AG04449 (cell line): ENCODE measurements around the gene ADAMTS7.

Experiments
- CTCF ChIA-PET: fragments of 350-600 bp; formaldehyde crosslinking; extraction: SDS; loops from one replicate; lab custom pipeline; 2021; ENCODE audit warnings: antibody characterized with exemption; lab: Yijun Ruan, JAX
- POLR2A ChIA-PET: fragments of 400-600, 350-600 bp; formaldehyde crosslinking; extraction: SDS; loops from one replicate; lab custom pipeline; 2020; ENCODE audit warnings: antibody characterized with exemption, inconsistent platforms; lab: Yijun Ruan, JAX
- DNase-seq: peaks from one replicate; pipeline ENCODE4 v3.0.0-alpha.2; 2010; ENCODE audit warnings: low read depth, low spot score
- H3K4me3 ChIP-seq: 2 replicates; pipeline ENCODE4 v1.5.1; 2011; ENCODE audit warnings: low read depth, mild to moderate bottlenecking, control low read depth, low read length
- TF ChIP-seq, protein P1 (sequence below): IDR thresholded peaks from one replicate; pipeline ENCODE4 v1.5.1; 2011; ENCODE audit warnings: mild to moderate bottlenecking, moderate library complexity, low read length, control low read depth, inconsistent platforms; ENCODE audit not compliant: insufficient read depth; ENCODE audit errors: missing control alignments

ADAMTS7 gene

GRCh38 chr15:78811124-78811824, at the start of gene ADAMTS7:
Gene ADAMTS7, minus strand, starts transcription at chr15:78811464. Its CDS starts 244 bp downstream, at chr15:78811220.
- CTCF ChIA-PET, result interaction anchor here (0.7 to 3.9 kb wide), 18 partner anchors 7 to 193 kb away, joined by 3 to 32 read pairs (median 6); no protein-coding TSS in a partner anchor
- TF ChIP-seq, protein P1, sequence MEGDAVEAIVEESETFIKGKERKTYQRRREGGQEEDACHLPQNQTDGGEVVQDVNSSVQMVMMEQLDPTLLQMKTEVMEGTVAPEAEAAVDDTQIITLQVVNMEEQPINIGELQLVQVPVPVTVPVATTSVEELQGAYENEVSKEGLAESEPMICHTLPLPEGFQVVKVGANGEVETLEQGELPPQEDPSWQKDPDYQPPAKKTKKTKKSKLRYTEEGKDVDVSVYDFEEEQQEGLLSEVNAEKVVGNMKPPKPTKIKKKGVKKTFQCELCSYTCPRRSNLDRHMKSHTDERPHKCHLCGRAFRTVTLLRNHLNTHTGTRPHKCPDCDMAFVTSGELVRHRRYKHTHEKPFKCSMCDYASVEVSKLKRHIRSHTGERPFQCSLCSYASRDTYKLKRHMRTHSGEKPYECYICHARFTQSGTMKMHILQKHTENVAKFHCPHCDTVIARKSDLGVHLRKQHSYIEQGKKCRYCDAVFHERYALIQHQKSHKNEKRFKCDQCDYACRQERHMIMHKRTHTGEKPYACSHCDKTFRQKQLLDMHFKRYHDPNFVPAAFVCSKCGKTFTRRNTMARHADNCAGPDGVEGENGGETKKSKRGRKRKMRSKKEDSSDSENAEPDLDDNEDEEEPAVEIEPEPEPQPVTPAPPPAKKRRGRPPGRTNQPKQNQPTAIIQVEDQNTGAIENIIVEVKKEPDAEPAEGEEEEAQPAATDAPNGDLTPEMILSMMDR, result peak; percentile 71
- H3K4me3 ChIP-seq, result peak within 1 kb of the TSS; percentile 65
- POLR2A ChIA-PET, result no interaction called here
- no peak for DNase-seq

DNA sequence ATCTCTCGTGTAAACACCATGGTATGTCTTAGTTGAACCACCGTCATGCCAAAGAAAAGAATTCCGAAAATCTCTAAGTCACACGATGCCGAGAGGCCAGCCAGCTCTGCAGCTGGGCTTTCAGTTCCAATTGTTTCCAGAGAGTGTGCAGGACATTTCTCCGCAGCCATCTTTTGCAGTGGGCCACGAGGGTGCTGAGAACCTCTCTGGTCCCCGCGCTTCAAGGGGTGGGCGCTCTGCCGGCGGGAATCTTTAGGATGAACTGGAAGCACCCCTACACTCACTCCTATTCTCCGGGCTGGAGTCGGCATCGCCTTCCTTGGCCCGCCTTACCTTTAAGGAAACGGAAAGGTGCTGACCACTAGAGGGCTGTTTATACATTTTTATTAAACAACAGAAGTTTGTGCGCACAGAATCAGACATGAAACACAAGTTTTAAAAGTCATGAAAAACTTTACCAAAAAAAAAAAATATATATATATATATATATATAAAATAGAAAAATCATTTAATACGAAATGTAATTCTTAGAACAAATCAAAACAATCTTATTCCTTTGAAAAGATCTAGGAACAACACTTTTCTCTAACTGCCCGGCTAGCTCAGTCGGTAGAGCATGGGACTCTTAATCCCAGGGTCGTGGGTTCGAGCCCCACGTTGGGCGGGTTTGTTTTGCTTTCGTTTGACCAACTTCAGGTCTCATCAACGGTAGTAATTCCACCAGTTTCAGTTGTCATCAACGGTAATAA, 48.9 kb upstream of the ADAMTS7 start:
- no peak for DNase-seq
- TF ChIP-seq, protein P1, result peak; percentile 33
- POLR2A ChIA-PET, result interaction anchor here (1.6 kb wide), 1 partner anchor 13 kb away, joined by 21 read pairs; the partner anchor contains the start of gene MORF4L1
- CTCF ChIA-PET, result interaction anchor here (0.9 to 2.1 kb wide), 6 partner anchors 11 to 48 kb away, joined by 3 to 11 read pairs (median 4); partner anchors contain the start of genes ADAMTS7 and MORF4L1
- H3K4me3 ChIP-seq, result peak overlapping the region; percentile 50

- no peak for DNase-seq
- TF ChIP-seq, protein P1, result no peak
- ChIA-PET POLR2A (interaction anchor here (1.0 kb wide), 1 partner anchor 18 kb away, joined by 3 read pairs; no protein-coding TSS in a partner anchor), CTCF (no interaction called here)
- H3K4me3 ChIP-seq, result no peak overlapping the region
Measured at GRCh38 chr15:78855746-78856145, 44.5 kb upstream of the ADAMTS7 start.

GRCh38 chr15:78854833-78855372, 43.6 kb upstream of the ADAMTS7 start:
- POLR2A ChIA-PET, result no interaction called here
- no peak overlapping the region for H3K4me3 ChIP-seq
- TF ChIP-seq, protein P1, result no peak
- CTCF ChIA-PET, result interaction anchor here (1.7 kb wide), 1 partner anchor 43 kb away, joined by 6 read pairs; the partner anchor contains the start of gene ADAMTS7
- DNase-seq, result no peak

DNA sequence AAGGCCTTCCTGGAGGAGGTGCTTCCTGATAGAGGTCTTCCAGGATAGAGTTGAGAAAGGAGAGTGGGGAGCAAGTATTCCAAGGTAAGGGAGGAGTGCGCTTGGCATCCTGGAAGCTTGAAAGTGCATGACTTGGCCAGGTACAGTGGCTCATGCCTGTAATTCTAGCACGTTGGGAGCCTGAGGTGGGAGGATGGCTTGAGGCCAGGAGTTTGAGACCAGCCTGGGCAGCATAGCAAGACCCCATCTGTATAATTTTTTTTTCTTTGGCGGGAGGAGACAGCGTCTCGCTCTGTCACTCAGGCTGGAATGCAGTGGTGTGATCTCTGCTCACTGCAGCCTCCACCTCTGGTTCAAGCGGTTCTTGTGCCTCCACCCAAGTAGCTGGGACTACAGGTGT, 42.2 kb upstream of the ADAMTS7 start:
- DNase-seq, result no peak
- TF ChIP-seq, protein P1, result no peak
- no peak overlapping the region for H3K4me3 ChIP-seq
- POLR2A ChIA-PET, result no interaction called here
- CTCF ChIA-PET, result interaction anchor here (1.7 kb wide), 1 partner anchor 42 kb away, joined by 6 read pairs; the partner anchor contains the start of gene ADAMTS7
